HepG2 (cell line): ENCODE data around the gene HBQ1. TPM values are rescaled to one million over a fixed set of nuclear protein-coding genes. Genes with fewer than 3 reads are reported as not detected.

Source experiments
- AGO1 ChIP-seq: fragments of 200-400 bp; formaldehyde crosslinking; IDR thresholded peaks from 2 replicates; pipeline ENCODE4 v1.6.1; 2017; ENCODE audit warnings: mild to moderate bottlenecking, low read depth, low read length, moderate library complexity; ENCODE audit not compliant: poor library complexity, severe bottlenecking
- AGO2 ChIP-seq: fragments of 200-400 bp; formaldehyde crosslinking; optimal IDR thresholded peaks from 2 replicates; pipeline ENCODE3; 2017; ENCODE audit warnings: mild to moderate bottlenecking, low read depth, low read length, moderate library complexity
- ARID2 ChIP-seq: sonication (generic); formaldehyde crosslinking; IDR thresholded peaks from 2 replicates; pipeline ENCODE4 v1.8.1; 2022; ENCODE audit warnings: mild to moderate bottlenecking, missing genetic modification reagents, borderline replicate concordance
- CBX1 ChIP-seq: IDR thresholded peaks from one replicate; pipeline ENCODE4 v1.6.1; 2016; ENCODE audit warnings: antibody characterized with exemption, low read depth
- CEBPB ChIP-seq: IDR thresholded peaks from 2 replicates; pipeline ENCODE4 v1.6.1; 2011; ENCODE audit warnings: low read depth, low read length, improper control_type of control experiment, borderline replicate concordance
- GLMP ChIP-seq: sonication (generic); formaldehyde crosslinking; IDR thresholded peaks from 2 replicates; pipeline ENCODE4 v1.9.0; 2021; ENCODE audit warnings: missing genetic modification reagents, mild to moderate bottlenecking, borderline replicate concordance
- KLF6 ChIP-seq: IDR thresholded peaks from 2 replicates; pipeline ENCODE4 v1.8.0; 2016; ENCODE audit warnings: missing biosample characterization, missing genetic modification reagents
- NR2C2 ChIP-seq: sonication (generic); formaldehyde crosslinking; IDR thresholded peaks from 2 replicates; pipeline ENCODE4 v1.4.0; 2020; ENCODE audit warnings: missing genetic modification reagents, mild to moderate bottlenecking, moderate library complexity, borderline replicate concordance
- PPARG ChIP-seq: conservative IDR thresholded peaks from 2 replicates; pipeline ENCODE4 v1.6.1; 2016; ENCODE audit warnings: missing biosample characterization, missing genetic modification reagents
- THAP9 ChIP-seq: sonication (generic); formaldehyde crosslinking; IDR thresholded peaks from 2 replicates; pipeline ENCODE4; 2020; ENCODE audit warnings: missing genetic modification reagents, mild to moderate bottlenecking, borderline replicate concordance
- ZFP36 ChIP-seq: fragments of 150-350 bp; IDR thresholded peaks from 2 replicates; pipeline ENCODE4 v1.6.1; 2018; ENCODE audit warnings: borderline replicate concordance, low read length, low read depth; ENCODE audit not compliant: partially characterized antibody
- ZFP82 ChIP-seq: sonication (generic); formaldehyde crosslinking; IDR thresholded peaks from 2 replicates; pipeline ENCODE4 v1.5.1; 2020; ENCODE audit warnings: mild to moderate bottlenecking, missing genetic modification reagents, borderline replicate concordance
- ZNF205 ChIP-seq: IDR thresholded peaks from 2 replicates; pipeline ENCODE4 v1.6.1; 2018; ENCODE audit warnings: missing biosample characterization, missing genetic modification reagents
- ZNF318 ChIP-seq: sonication (generic); formaldehyde crosslinking; IDR thresholded peaks from 2 replicates; pipeline ENCODE4 v1.4.0; 2020; ENCODE audit warnings: mild to moderate bottlenecking, missing genetic modification reagents
- ZNF484 ChIP-seq: sonication (generic); formaldehyde crosslinking; IDR thresholded peaks from 2 replicates; pipeline ENCODE4 v1.5.1; 2020; ENCODE audit warnings: mild to moderate bottlenecking, low read depth, missing genetic modification reagents, borderline replicate concordance
- ZNF720 ChIP-seq: sonication (generic); formaldehyde crosslinking; IDR thresholded peaks from 2 replicates; pipeline ENCODE4 v1.4.0; 2020; ENCODE audit warnings: missing genetic modification reagents
- polyA plus RNA-seq, 8 experiments: library from polyadenylated mRNA; depleted of rRNA in 3 of 8; stranded (reverse) in 7 of 8; unstranded in 1 of 8; fragments of >200 nt; fragmentation: Illumina TruSeq in 4 of 8; extraction: Trizol in 4 of 8; gene quantifications; 2 replicates each; pipeline versions ENCODE4 v1.2.1 to v1.2.3, GENCODE V29; 2011 to 2016; ENCODE audit warnings: low read depth in 4 of 8, missing spikeins in 1 of 8, mixed read lengths in 1 of 8; ENCODE audit not compliant: insufficient read depth in 1 of 8
- total RNA-seq, 5 experiments: library from RNA; depleted of rRNA; stranded (reverse); fragments of >200 nt; fragmentation: Illumina TruSeq; extraction: Trizol; gene quantifications; 2 replicates each; pipeline ENCODE4 v1.2.3, GENCODE V29; 2016; ENCODE audit warnings: low read depth in 1 of 5

HBQ1 gene
- total and polyA plus RNA-seq, 2 of the 13 experiments (the other 11 are each of a cell fraction or from before 2014, with no cell fraction given), result 4.9 to 7.4 TPM

DNA sequence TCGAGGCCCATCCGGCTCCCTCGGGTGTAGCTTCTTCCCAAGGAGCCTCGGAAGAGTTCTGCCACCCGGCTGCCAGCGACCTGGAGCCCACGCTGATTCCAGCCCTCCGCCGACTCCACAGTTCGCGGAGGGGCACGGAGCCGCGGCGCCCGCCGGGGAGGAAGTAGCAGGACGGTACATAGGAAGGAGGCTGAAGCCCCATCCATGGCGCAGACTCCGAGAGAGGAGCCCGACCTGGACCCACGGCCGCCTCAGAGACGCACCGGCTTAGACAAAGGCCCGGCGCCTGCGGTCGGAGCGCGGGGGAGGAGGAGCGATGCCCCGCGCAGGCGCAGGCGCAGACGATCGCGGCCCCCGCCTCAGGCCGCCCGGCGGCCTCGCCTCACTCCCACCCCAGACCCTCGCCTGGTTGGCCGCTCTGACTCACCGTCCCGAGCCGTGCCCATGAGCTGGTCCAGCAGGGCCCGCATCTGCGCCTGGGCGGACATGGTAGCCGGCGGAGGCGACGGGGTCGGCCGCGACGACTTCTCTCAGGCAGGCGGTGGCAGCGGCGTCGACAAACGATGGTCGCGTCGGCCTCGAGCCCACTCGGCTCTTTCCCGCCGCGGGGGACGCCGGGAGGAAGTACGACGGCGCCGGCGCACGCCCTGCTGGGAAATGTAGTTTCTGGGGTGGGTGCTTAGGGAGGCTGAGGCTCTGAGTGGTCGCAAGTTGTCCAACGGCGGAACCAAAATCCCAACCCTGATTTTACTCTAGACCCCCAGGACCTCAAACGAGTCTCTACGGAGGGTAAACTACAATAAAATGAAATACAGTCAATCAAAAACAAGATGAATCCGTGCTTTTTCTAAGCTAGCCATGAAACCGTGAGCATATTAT is 48.8 kb downstream of the HBQ1 start, which contains the start of gene LUC7L (continued):
- TF ChIP-seq PPARG (CRISPR knock-in tag), result no peak; the same call in 1 of the 2 replicates
- peak; percentile 98 for TF ChIP-seq KLF6 (CRISPR knock-in tag)
- no peak for TF ChIP-seq ZNF484 (CRISPR knock-in tag)
- TF ChIP-seq ZNF720, result no peak
- no peak; the same call in 1 of the 2 replicates for TF ChIP-seq ZNF318 (CRISPR knock-in tag)
- peak; percentile 100 for TF ChIP-seq ZFP82 (CRISPR knock-in tag)
- no peak for TF ChIP-seq AGO1
- TF ChIP-seq CBX1, result peak; percentile 69
- peak; percentile 83 for TF ChIP-seq AGO2
- no peak for TF ChIP-seq CEBPB
- TF ChIP-seq NR2C2 (CRISPR knock-in tag), result peak; percentile 72
- TF ChIP-seq THAP9 (CRISPR knock-in tag), result peak; percentile 94
- TF ChIP-seq ARID2, result peak; percentile 98
- TF ChIP-seq ZFP36, result no peak
- TF ChIP-seq GLMP (CRISPR knock-in tag), result no peak
- peak; percentile 95 for TF ChIP-seq ZNF205
